22Rv1 (cell line): ENCODE data around the gene DMWD.

Experiments
- CTCF ChIP-seq: fragments of 450-650 bp; IDR thresholded peaks from 2 replicates; pipeline ENCODE4 v1.5.1; 2017; ENCODE audit warnings: mild to moderate bottlenecking
- ZFX ChIP-seq: fragments of 450-650 bp; IDR thresholded peaks from 2 replicates; pipeline ENCODE4 v1.6.1; 2017; ENCODE audit warnings: antibody characterized with exemption, borderline replicate concordance

- TF ChIP-seq CTCF (no peak), ZFX (no peak)
Measured at GRCh38 chr19:45785781-45786532, 6.7 kb downstream of the DMWD start.
